Liver (tissue), 9 donors: ENCODE results near the gene HTRA1. TPM values are rescaled to one million over a fixed set of nuclear protein-coding genes. Genes with fewer than 3 reads are reported as not detected.

ENCODE experiments used
- DNase-seq: peaks from one replicate; pipeline ENCODE4 v3.0.0-alpha.2; 2017; ENCODE audit warnings: low spot score
- H3K27ac ChIP-seq, 2 donors: one replicate each; pipeline ENCODE4 v1.7.0; 2013; ENCODE audit warnings: inconsistent platforms in 2 of 2, low read length in 2 of 2, control low read depth in 1 of 2, low read depth in 1 of 2, mild to moderate bottlenecking in 1 of 2
- H3K27me3 ChIP-seq, 4 donors: one replicate each; pipeline versions ENCODE4 v1.6.1 to v1.7.0; 2013; ENCODE audit warnings: low read length in 3 of 4, inconsistent platforms in 1 of 4, mild to moderate bottlenecking in 1 of 4, moderate library complexity in 1 of 4; ENCODE audit not compliant: control insufficient read depth in 4 of 4, insufficient read depth in 4 of 4
- H3K36me3 ChIP-seq, 4 donors: one replicate each; pipeline versions ENCODE4 v1.6.1 to v1.7.0; 2013; ENCODE audit warnings: low read length in 3 of 4, mild to moderate bottlenecking in 3 of 4, low read depth in 1 of 4, moderate library complexity in 1 of 4; ENCODE audit not compliant: control insufficient read depth in 4 of 4, insufficient read depth in 3 of 4
- H3K4me1 ChIP-seq, 4 donors: one replicate each; pipeline versions ENCODE4 v1.6.1 to v1.7.0; 2013; ENCODE audit warnings: low read length in 3 of 4, mild to moderate bottlenecking in 3 of 4, moderate library complexity in 1 of 4; ENCODE audit not compliant: control insufficient read depth in 4 of 4, insufficient read depth in 4 of 4
- H3K4me3 ChIP-seq, 3 donors: one replicate each; pipeline versions ENCODE4 v1.6.1 to v1.7.0; 2013; ENCODE audit warnings: low read length in 3 of 3, control low read depth in 1 of 3, low read depth in 1 of 3, mild to moderate bottlenecking in 1 of 3
- H3K9ac ChIP-seq, 2 donors: one replicate each; pipeline ENCODE4 v1.7.0; 2013; ENCODE audit warnings: low read length in 2 of 2, mild to moderate bottlenecking in 2 of 2, moderate library complexity in 2 of 2, control low read depth in 1 of 2, low read depth in 1 of 2
- H3K9me3 ChIP-seq, 4 donors: one replicate each; pipeline versions ENCODE4 v1.6.1 to v1.7.0; 2013; ENCODE audit warnings: low read length in 3 of 4; ENCODE audit not compliant: control insufficient read depth in 4 of 4
- ATF3 ChIP-seq: IDR thresholded peaks from 2 replicates; pipeline ENCODE4 v1.6.1; 2016; ENCODE audit warnings: antibody characterized with exemption
- EGR1 ChIP-seq, 2 donors: IDR thresholded peaks; 2 replicates each; pipeline ENCODE4 v1.6.1; 2016 to 2018; ENCODE audit warnings: antibody characterized with exemption in 2 of 2, low read depth in 2 of 2
- FOXA1 ChIP-seq: IDR thresholded peaks from 2 replicates; pipeline ENCODE4 v1.6.1; 2016; ENCODE audit warnings: antibody characterized with exemption
- FOXA2 ChIP-seq: IDR thresholded peaks from 2 replicates; pipeline ENCODE4 v1.6.1; 2016; ENCODE audit warnings: antibody characterized with exemption
- GABPA ChIP-seq, 2 donors: IDR thresholded peaks in 1 of 2; conservative IDR thresholded peaks in 1 of 2; 2 replicates each; pipeline ENCODE4 v1.6.1; 2016; ENCODE audit warnings: antibody characterized with exemption in 2 of 2, mild to moderate bottlenecking in 1 of 2, moderate library complexity in 1 of 2
- HNF4A ChIP-seq, 2 donors: conservative IDR thresholded peaks; 2 replicates each; pipeline ENCODE4 v1.6.1; 2016; ENCODE audit warnings: antibody characterized with exemption in 2 of 2, mild to moderate bottlenecking in 2 of 2
- HNF4G ChIP-seq: IDR thresholded peaks from 2 replicates; pipeline ENCODE4 v1.6.1; 2016; ENCODE audit warnings: antibody characterized with exemption
- JUND ChIP-seq, 2 donors: IDR thresholded peaks; 2 replicates each; pipeline ENCODE4 v1.6.1; 2016; ENCODE audit warnings: antibody characterized with exemption in 2 of 2
- NR2F2 ChIP-seq: IDR thresholded peaks from 2 replicates; pipeline ENCODE4 v1.6.1; 2016; ENCODE audit warnings: antibody characterized with exemption
- RAD21 ChIP-seq, 2 donors: IDR thresholded peaks; 2 replicates each; pipeline ENCODE4 v1.6.1; 2016; ENCODE audit warnings: antibody characterized with exemption in 2 of 2, mild to moderate bottlenecking in 2 of 2
- REST ChIP-seq: IDR thresholded peaks from 2 replicates; pipeline ENCODE4 v1.6.1; 2016; ENCODE audit warnings: antibody characterized with exemption, mild to moderate bottlenecking
- RXRA ChIP-seq, 2 donors: IDR thresholded peaks; 2 replicates each; pipeline ENCODE4 v1.6.1; 2017 to 2018; ENCODE audit warnings: antibody characterized with exemption in 2 of 2, mild to moderate bottlenecking in 1 of 2
- TAF1 ChIP-seq: conservative IDR thresholded peaks from 2 replicates; pipeline ENCODE4 v1.6.1; 2016; ENCODE audit warnings: antibody characterized with exemption, mild to moderate bottlenecking
- YY1 ChIP-seq: IDR thresholded peaks from 2 replicates; pipeline ENCODE4 v1.6.1; 2016; ENCODE audit warnings: antibody characterized with exemption, mild to moderate bottlenecking
- ZBTB33 ChIP-seq: IDR thresholded peaks from 2 replicates; pipeline ENCODE4 v1.6.1; 2016; ENCODE audit warnings: antibody characterized with exemption
- WGBS: extraction: QIAGEN DNeasy Blood & Tissue Kit; methylation state at CpG from one replicate; pipeline ENCODE4 v1.1.7; 2013; 5-methylcytosine and 5-hydroxymethylcytosine counted together
- polyA plus RNA-seq, 2 donors: library from polyadenylated mRNA; stranded (reverse) in 1 of 2; unstranded in 1 of 2; fragments of 200-250 nt in 1 of 2; fragments of >200 nt in 1 of 2; fragmentation: Nextera tagmentation in 1 of 2; extraction: Ambion mirVana in 1 of 2; gene quantifications; one replicate each; pipeline versions ENCODE4 v1.2.1 to v1.2.3, GENCODE V29; 2013 to 2015
- total RNA-seq, 2 donors: library from RNA; depleted of rRNA; stranded (reverse); fragments of >200 nt; gene quantifications; one replicate each; pipeline ENCODE4 v1.2.3, GENCODE V29; 2014
- TF ChIP-seq, protein P1 (sequence below): fragments of 150-350 bp; IDR thresholded peaks from 2 replicates; pipeline ENCODE4 v1.5.1; 2017; ENCODE audit warnings: improper control_type of control experiment, low read depth, low read length; ENCODE audit not compliant: missing input control
- TF ChIP-seq, protein P2 (sequence below): IDR thresholded peaks from 2 replicates; pipeline ENCODE4 v1.6.1; 2016; ENCODE audit warnings: antibody characterized with exemption
- donor health status: healthy.
- donor health status: healthy.
- donor health status: healthy.
- donor health status: healthy.
- donor health status: healthy.

The HTRA1 gene
- total and polyA plus RNA-seq, 4 donors = 4.3 to 289 (median 72.1) TPM

DNA sequence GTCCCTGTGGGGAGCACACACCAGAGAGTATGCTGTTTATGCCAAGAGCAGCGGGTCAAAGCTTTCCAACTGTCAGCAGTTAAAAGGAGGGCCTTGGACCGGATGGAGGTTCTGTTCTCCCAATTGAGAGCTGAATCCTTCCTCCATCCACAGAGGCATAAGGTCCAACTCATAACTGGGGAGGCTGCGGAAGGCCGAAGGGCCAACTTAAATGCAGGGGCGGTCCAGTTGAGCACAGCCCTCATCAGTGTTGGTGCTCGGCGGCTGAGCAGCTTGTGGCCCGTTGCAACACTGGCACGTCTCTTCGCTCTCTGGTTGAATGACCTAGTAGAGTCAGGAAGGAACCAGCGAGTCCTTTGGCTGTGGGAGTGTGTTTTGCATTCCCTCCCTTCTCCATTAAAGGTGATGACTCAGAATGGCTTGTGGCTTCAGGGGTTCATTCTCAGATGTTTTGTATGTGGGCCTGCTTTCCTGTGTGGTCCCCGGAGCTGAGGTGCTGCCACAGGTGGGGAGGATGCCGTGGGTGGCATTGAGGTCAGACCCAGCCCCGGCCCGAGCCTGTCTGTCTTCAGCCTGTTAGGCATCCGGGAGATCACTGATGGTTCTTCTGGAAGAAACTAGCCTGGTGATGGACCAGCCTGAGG, 54.4 kb downstream of the HTRA1 start (continued):
- no peak for TF ChIP-seq REST
- TF ChIP-seq HNF4G = no peak
- TF ChIP-seq RXRA (IDR thresholded peaks at IDR 0.05) = no peak

- H3K27ac ChIP-seq = no peak overlapping the region
Measured at GRCh38 chr10:122516734-122517133, 55.4 kb downstream of the HTRA1 start.

More at GRCh38 chr10:122516734-122517133, 55.4 kb downstream of the HTRA1 start:
- Histone ChIP-seq H3K36me3 (peaks cover 2 to 31% (median 11%) of the 10 kb centered on the region in 4 donors), H3K4me1 (no peaks in the 10 kb centered on the region), H3K9ac (no peak overlapping the region), H3K9me3 (no peaks in the 10 kb centered on the region), H3K4me3 (no peak overlapping the region), H3K27me3 (no peaks in the 10 kb centered on the region)
- TF ChIP-seq FOXA1 (no peak), REST (no peak), TAF1 (no peak), HNF4G (no peak), ATF3 (no peak), ZBTB33 (no peak), RAD21 (IDR thresholded peaks at IDR 0.05) (no peak), EGR1 (IDR thresholded peaks at IDR 0.05; ENCODE audit: low read depth in 2 of 2) (no peak), YY1 (no peak), JUND (IDR thresholded peaks at IDR 0.05) (no peak), HNF4A (conservative IDR thresholded peaks at IDR 0.05) (no peak), GABPA (IDR thresholded peaks at IDR 0.05 in 1 of 2, conservative IDR thresholded peaks at IDR 0.05 in 1 of 2) (no peak), FOXA2 (no peak), RXRA (IDR thresholded peaks at IDR 0.05) (no peak), NR2F2 (no peak)
- TF ChIP-seq, protein P1, sequence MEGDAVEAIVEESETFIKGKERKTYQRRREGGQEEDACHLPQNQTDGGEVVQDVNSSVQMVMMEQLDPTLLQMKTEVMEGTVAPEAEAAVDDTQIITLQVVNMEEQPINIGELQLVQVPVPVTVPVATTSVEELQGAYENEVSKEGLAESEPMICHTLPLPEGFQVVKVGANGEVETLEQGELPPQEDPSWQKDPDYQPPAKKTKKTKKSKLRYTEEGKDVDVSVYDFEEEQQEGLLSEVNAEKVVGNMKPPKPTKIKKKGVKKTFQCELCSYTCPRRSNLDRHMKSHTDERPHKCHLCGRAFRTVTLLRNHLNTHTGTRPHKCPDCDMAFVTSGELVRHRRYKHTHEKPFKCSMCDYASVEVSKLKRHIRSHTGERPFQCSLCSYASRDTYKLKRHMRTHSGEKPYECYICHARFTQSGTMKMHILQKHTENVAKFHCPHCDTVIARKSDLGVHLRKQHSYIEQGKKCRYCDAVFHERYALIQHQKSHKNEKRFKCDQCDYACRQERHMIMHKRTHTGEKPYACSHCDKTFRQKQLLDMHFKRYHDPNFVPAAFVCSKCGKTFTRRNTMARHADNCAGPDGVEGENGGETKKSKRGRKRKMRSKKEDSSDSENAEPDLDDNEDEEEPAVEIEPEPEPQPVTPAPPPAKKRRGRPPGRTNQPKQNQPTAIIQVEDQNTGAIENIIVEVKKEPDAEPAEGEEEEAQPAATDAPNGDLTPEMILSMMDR = no peak
- TF ChIP-seq, protein P2, sequence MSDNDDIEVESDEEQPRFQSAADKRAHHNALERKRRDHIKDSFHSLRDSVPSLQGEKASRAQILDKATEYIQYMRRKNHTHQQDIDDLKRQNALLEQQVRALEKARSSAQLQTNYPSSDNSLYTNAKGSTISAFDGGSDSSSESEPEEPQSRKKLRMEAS = no peak
- no peak for DNase-seq
- 83% methylated on average over 4 of the region's 4 CpGs for WGBS
